BJ (cell line): ENCODE results near the gene VN1R5. TPM values are rescaled to one million over a fixed set of nuclear protein-coding genes. Genes with fewer than 3 reads are reported as not detected.

ENCODE experiments used
- CTCF ChIA-PET: fragments of 350-600 bp; formaldehyde crosslinking; extraction: SDS; loops from one replicate; lab custom pipeline; 2021; ENCODE audit warnings: antibody characterized with exemption, inconsistent platforms; lab: Yijun Ruan, JAX
- POLR2A ChIA-PET: fragments of 300-600 bp; sonication (Branson Sonifier 250); formaldehyde crosslinking; extraction: SDS; loops from one replicate; lab custom pipeline; 2021; ENCODE audit warnings: antibody characterized with exemption; lab: Charles Lee
- DNase-seq: peaks from one replicate; pipeline ENCODE4 v3.0.0-alpha.2; 2011; ENCODE audit warnings: low read depth
- H3K27me3 ChIP-seq: 2 replicates; pipeline ENCODE4 v1.6.0; 2011; ENCODE audit warnings: low read length; ENCODE audit not compliant: control insufficient read depth, insufficient read depth
- H3K36me3 ChIP-seq: 2 replicates; pipeline ENCODE4 v1.5.1; 2011; ENCODE audit warnings: low read length; ENCODE audit not compliant: control insufficient read depth, insufficient read depth
- H3K4me3 ChIP-seq: 2 replicates; pipeline ENCODE4 v1.5.1; 2011; ENCODE audit warnings: low read depth, mild to moderate bottlenecking, control low read depth, low read length
- CTCF ChIP-seq: IDR thresholded peaks from 2 replicates; pipeline ENCODE4 v1.5.1; 2011; ENCODE audit warnings: low read depth, mild to moderate bottlenecking, control low read depth, inconsistent platforms, low read length, moderate library complexity; ENCODE audit not compliant: insufficient read depth
- polyA plus RNA-seq: library from polyadenylated mRNA; depleted of rRNA; stranded (reverse); fragments of >200 nt; gene quantifications from 2 replicates; pipeline ENCODE4 v1.2.3, GENCODE V29; 2011; rRNA removed
- small RNA-seq: library from RNA; depleted of rRNA; stranded (forward); fragments of <200 nt; gene quantifications from one replicate; pipeline ENCODE3, GENCODE V24; 2012; ENCODE audit warnings: low replicate concordance, low read depth; ENCODE audit not compliant: insufficient read length

VN1R5 gene
- polyA plus RNA-seq, 1 experiment = not detected

DNA sequence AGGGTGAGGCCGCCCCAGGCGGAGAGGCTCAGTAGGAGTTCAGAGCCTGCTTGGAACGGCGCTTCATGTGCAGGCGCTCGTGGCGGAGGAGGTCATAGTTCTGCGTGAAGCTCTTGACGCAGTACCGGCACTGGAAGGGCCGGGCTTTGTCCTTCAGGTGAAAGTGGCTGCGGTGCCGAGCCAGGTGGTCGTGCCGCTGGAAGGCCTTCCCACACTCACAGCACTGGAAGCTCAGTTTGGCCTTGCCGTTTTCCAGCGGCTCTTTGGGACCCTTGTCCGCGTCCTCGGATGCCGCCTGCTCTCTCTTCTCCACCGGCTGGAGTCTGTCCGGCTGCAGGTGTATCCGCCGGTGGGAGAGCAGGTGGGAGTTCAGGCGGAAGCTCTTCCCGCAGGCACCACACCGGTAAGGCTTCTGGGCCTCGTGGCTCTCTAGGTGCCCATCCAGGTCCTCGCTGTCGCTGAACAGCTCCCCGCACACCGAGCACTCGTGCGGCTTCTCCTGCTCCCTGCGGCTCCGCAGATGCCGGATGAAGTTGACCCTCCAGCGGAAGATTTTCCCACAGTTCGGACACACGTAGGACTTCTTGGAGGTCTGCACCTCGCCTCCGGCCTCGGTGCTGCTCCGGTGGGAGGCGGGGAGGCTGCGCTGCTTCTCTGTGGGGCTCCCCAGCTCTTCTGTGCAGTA is 44.8 kb downstream of the VN1R5 start:
- Histone ChIP-seq H3K4me3 (no peak overlapping the region), H3K36me3 (peaks cover 13% of the 10 kb centered on the region), H3K27me3 (no peaks in the 10 kb centered on the region)
- TF ChIP-seq CTCF = no peak
- ChIA-PET CTCF (no interaction called here), POLR2A (no interaction called here)
- DNase-seq = no peak

GRCh38 chr1:247301176-247301540 is 45.3 kb downstream of the VN1R5 start:
- no peak for DNase-seq
- Histone ChIP-seq H3K4me3 (no peak overlapping the region), H3K36me3 (peaks cover 13% of the 10 kb centered on the region), H3K27me3 (no peaks in the 10 kb centered on the region)
- TF ChIP-seq CTCF = no peak
- CTCF ChIA-PET = no interaction called here
- POLR2A ChIA-PET = no interaction called here

- DNase-seq = no peak
- ChIA-PET POLR2A (no interaction called here), CTCF (no interaction called here)
- Histone ChIP-seq H3K4me3 (no peak overlapping the region), H3K36me3 (peaks cover 15% of the 10 kb centered on the region), H3K27me3 (no peaks in the 10 kb centered on the region)
- no peak for TF ChIP-seq CTCF
These were observed 47.3 kb downstream of the VN1R5 start for GRCh38 chr1:247303216-247303615.

GRCh38 chr1:247304031-247304430 is 48.2 kb downstream of the VN1R5 start:
- no peak for TF ChIP-seq CTCF
- ChIA-PET CTCF (interaction anchor here (0.9 kb wide), 1 partner anchor 11 kb away, joined by 3 read pairs; no protein-coding TSS in a partner anchor), POLR2A (no interaction called here)
- no peak overlapping the region for H3K4me3 ChIP-seq
- H3K36me3 ChIP-seq = peaks cover 19% of the 10 kb centered on the region
- no peak for DNase-seq
- H3K27me3 ChIP-seq = no peaks in the 10 kb centered on the region

Small RNAs within 50 kb of the gene (small RNA-seq; reads per million reads assigned to genes)
- not detected for gene RF00019

Other genes starting within 250 kb of the VN1R5 start
- gene ZNF695, start 248.0 kb upstream of the VN1R5 start, polyA plus RNA-seq = 0.76 and 1.0 TPM in 2 replicates
- 0.66 and 1.6 TPM in 2 replicates for gene ZNF670, start 177.3 kb upstream of the VN1R5 start, polyA plus RNA-seq
- 2.1 and 4.1 TPM in 2 replicates for gene ZNF669, start 151.7 kb upstream of the VN1R5 start, polyA plus RNA-seq
- gene ZNF124, start 84.1 kb upstream of the VN1R5 start, polyA plus RNA-seq = 1.5 and 3.1 TPM in 2 replicates
- 15.1 and 17.8 TPM in 2 replicates for gene ZNF496, start 75.8 kb downstream of the VN1R5 start, polyA plus RNA-seq
- 0.02 TPM in 1 of 2 replicates, not detected in the other for gene NLRP3, start 160.1 kb downstream of the VN1R5 start, polyA plus RNA-seq
- not detected in 2 replicates for gene OR2B11, start 202.0 kb downstream of the VN1R5 start, polyA plus RNA-seq